Ectodermal cell (in vitro differentiated cells): ENCODE measurements around the gene CAMK2N2.
A peak's percentile ranks its signal among the peaks of the same experiment; 100 is the strongest.
"Not testable (repeated sequence)": the region's sequence is repeated elsewhere in the genome, so short reads cannot be mapped to it uniquely, and the experiment has no call there.

Source experiments
- H3K27ac ChIP-seq: 2 replicates; pipeline ENCODE4 v1.7.0; 2013; ENCODE audit warnings: mild to moderate bottlenecking, low read depth, low read length; ENCODE audit not compliant: insufficient read depth, poor library complexity, severe bottlenecking
- H3K27me3 ChIP-seq: 2 replicates; pipeline ENCODE4 v1.7.0; 2013; ENCODE audit warnings: mild to moderate bottlenecking, low read length; ENCODE audit not compliant: insufficient read depth, control insufficient read depth, poor library complexity, severe bottlenecking
- H3K36me3 ChIP-seq: one replicate; pipeline ENCODE4 v1.7.0; 2013; ENCODE audit warnings: low read length; ENCODE audit not compliant: control insufficient read depth, insufficient read depth
- H3K4me1 ChIP-seq: one replicate; pipeline ENCODE4 v1.7.0; 2013; ENCODE audit warnings: low read length; ENCODE audit not compliant: control insufficient read depth, insufficient read depth
- H3K4me3 ChIP-seq: 2 replicates; pipeline ENCODE4 v1.7.0; 2013; ENCODE audit warnings: low read depth, low read length, control low read depth; ENCODE audit not compliant: insufficient read depth
- H3K9me3 ChIP-seq: 2 replicates; pipeline ENCODE4 v1.7.0; 2013; ENCODE audit warnings: mild to moderate bottlenecking, low read length, moderate library complexity; ENCODE audit not compliant: control insufficient read depth
- WGBS, 2 experiments: methylation state at CpG; one replicate each; pipeline ENCODE4 v1.1.7; 2013; ENCODE audit warnings: missing lambda C conversion rate in 2 of 2; 5-methylcytosine and 5-hydroxymethylcytosine counted together

CAMK2N2 gene

DNA sequence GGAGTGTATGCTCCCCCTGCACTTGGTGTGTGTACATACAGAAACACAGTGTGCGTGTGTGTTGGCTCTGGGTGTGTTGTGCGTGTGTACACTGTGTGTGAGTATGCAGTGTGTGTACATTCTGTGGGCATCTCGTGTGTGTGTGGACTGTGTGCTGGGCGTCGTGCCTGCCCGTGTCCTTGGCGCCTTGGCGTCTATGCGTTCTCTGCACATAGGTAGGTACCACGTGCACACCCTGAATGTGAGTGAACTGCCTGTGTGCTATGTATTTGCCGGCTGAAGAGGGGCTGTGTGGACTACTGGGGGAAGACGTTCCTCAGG, 14.0 kb upstream of the CAMK2N2 start:
- peak overlapping the region; percentile 1 for H3K4me3 ChIP-seq
- H3K36me3 ChIP-seq: no peaks in the 10 kb centered on the region
- 83 to 84% methylated on average over 12 of the region's 12 CpGs for WGBS, 2 experiments
- H3K4me1 ChIP-seq: no peaks in the 10 kb centered on the region
- H3K9me3 ChIP-seq: no peaks in the 10 kb centered on the region
- H3K27ac ChIP-seq: no peak overlapping the region
- H3K27me3 ChIP-seq: peaks cover 45% of the 10 kb centered on the region

GRCh38 chr3:184272269-184272668, 10.9 kb upstream of the CAMK2N2 start:
- Histone ChIP-seq H3K4me3 (no peak overlapping the region), H3K9me3 (no peaks in the 10 kb centered on the region), H3K27me3 (peaks cover 29% of the 10 kb centered on the region), H3K4me1 (no peaks in the 10 kb centered on the region), H3K36me3 (no peaks in the 10 kb centered on the region), H3K27ac (no peak overlapping the region)
- 85 to 86% methylated on average over 1 of the region's 1 CpG for WGBS, 2 experiments

DNA sequence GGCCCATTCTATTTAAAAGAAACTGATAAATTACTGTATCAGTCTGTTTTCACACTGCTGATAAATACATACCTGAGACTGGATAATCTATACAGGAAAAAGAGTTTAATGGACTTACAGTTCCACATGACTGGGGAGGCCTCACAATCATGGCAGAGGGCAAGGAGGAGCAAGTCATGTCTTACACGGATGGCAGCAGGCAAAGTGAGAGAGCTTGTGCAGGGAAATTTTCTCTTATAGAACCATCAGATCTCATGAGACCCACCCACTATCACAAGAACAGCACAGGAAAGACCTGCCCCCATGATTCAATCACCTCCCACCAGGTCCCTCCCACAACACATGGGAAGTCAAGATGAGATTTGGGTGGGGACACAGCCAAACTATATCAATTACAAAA, 5.9 kb upstream of the CAMK2N2 start:
- H3K27me3 ChIP-seq: peaks cover 16% of the 10 kb centered on the region
- H3K9me3 ChIP-seq, H3K4me3 ChIP-seq, H3K4me1 ChIP-seq, H3K27ac ChIP-seq, H3K36me3 ChIP-seq: not testable (repeated sequence)
- WGBS, 2 experiments: 88 to 93% methylated on average over 1 of the region's 1 CpG

DNA sequence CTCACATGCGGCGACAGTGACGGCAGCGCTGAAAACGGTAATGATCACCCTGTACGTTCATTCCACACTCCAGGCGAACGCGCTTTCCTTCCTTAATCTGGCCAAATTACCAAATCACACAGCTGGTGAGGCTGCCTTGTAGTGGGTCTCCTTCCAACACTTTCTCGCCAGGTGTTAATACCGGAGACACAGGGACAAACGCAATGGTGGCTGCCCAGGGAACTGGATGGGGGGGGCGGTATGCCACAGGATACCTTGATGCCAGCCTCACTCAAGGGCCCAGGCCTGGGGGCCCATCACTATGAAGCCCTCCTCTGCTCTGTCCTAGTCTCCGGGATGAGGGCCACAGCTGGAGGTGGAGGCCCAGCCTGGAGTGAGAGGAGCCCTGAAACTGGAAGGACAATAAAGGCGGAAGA, 1.4 kb upstream of the CAMK2N2 start:
- 22 to 23% methylated on average over 15 of the region's 15 CpGs for WGBS, 2 experiments
- Histone ChIP-seq H3K27ac (no peak overlapping the region), H3K36me3 (no peaks in the 10 kb centered on the region), H3K27me3 (peaks cover 60% of the 10 kb centered on the region), H3K4me3 (peak overlapping the region; percentile 52), H3K4me1 (peaks cover 4% of the 10 kb centered on the region), H3K9me3 (no peaks in the 10 kb centered on the region)

DNA sequence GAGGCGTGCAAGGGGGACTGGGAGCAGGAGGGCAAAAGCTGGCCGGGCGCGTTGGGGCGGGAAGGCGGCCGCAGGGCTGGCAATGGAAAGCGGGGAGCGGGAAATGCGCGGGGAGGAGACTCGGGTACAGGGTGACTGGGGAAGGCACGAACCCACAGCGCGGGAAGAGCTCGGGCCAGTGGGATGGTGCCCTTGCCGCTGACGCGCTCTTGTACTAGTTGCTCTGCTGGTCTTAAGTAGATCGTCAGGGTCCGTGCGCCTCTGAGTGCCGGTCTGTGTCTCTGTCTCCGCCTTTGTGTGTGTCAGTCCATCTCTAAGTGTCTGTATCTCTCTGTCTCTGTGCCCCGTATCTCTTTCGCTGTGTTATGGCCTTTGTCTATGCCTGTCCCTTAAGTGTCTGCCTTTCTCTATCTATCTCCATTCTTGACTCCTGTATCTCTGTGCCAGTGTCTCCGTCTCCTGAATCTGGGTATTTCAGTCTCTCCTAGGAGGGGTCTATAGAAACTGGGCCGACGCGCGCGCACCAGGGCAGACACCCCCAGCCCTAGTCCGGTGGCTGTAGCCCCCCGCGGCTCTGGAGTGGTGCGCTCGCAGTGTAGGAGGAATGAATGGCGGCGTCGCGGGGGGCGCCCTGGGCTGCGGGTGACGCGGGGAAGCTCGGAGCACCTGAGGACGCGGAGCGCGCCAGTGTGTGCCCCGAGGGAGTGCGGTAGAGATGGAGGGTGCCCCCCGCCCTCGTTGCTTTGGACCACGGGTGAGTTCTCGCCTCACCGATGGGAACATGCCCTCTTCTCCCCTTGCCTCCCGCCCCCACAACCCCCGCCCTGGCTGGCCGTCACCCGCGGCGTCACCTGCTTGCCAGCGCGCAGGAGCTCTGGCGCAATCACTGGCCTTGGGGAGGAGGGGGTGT, 756 bp upstream of the CAMK2N2 start:
- Histone ChIP-seq H3K9me3 (no peaks in the 10 kb centered on the region), H3K36me3 (no peaks in the 10 kb centered on the region), H3K4me1 (peaks cover 4% of the 10 kb centered on the region), H3K27ac (no peak overlapping the region), H3K27me3 (peaks cover 61% of the 10 kb centered on the region), H3K4me3 (peak overlapping the region; percentile 52)
- WGBS, 2 experiments: 1% methylated on average over 66 of the region's 66 CpGs

- H3K36me3 ChIP-seq: no peaks in the 10 kb centered on the region
- H3K4me3 ChIP-seq: peak overlapping the region; percentile 52
- 1% methylated on average over 49 of the region's 49 CpGs for WGBS, 2 experiments
- no peaks in the 10 kb centered on the region for H3K9me3 ChIP-seq
- peaks cover 61% of the 10 kb centered on the region for H3K27me3 ChIP-seq
- no peak overlapping the region for H3K27ac ChIP-seq
- H3K4me1 ChIP-seq: peaks cover 4% of the 10 kb centered on the region
Observed at GRCh38 chr3:184260724-184261269, 556 bp downstream of the CAMK2N2 start.

- 0 to 1% methylated on average over 91 of the region's 91 CpGs for WGBS, 2 experiments
- Histone ChIP-seq H3K27me3 (peaks cover 61% of the 10 kb centered on the region), H3K4me3 (peak overlapping the region; percentile 52), H3K36me3 (no peaks in the 10 kb centered on the region), H3K9me3 (no peaks in the 10 kb centered on the region), H3K27ac (no peak overlapping the region), H3K4me1 (peaks cover 4% of the 10 kb centered on the region)
Observed at GRCh38 chr3:184259878-184260723, 1.3 kb downstream of the CAMK2N2 start.

GRCh38 chr3:184259396-184259877, 1.9 kb downstream of the CAMK2N2 start:
- Histone ChIP-seq H3K4me3 (no peak overlapping the region), H3K36me3 (no peaks in the 10 kb centered on the region), H3K9me3 (no peaks in the 10 kb centered on the region), H3K27ac (no peak overlapping the region), H3K4me1 (peaks cover 4% of the 10 kb centered on the region), H3K27me3 (peaks cover 61% of the 10 kb centered on the region)
- 17 to 18% methylated on average over 28 of the region's 28 CpGs for WGBS, 2 experiments

- WGBS, 2 experiments: 88 to 90% methylated on average over 5 of the region's 5 CpGs
- Histone ChIP-seq H3K36me3 (no peaks in the 10 kb centered on the region), H3K4me3 (no peak overlapping the region), H3K4me1 (peaks cover 4% of the 10 kb centered on the region), H3K27me3 (peaks cover 61% of the 10 kb centered on the region), H3K9me3 (no peaks in the 10 kb centered on the region), H3K27ac (no peak overlapping the region)
Observed at GRCh38 chr3:184258926-184259325, 2.4 kb downstream of the CAMK2N2 start.
